ENCODE results near the gene ARL8A. TPM values are rescaled to one million over a fixed set of nuclear protein-coding genes. Genes with fewer than 3 reads are reported as not detected.

Gene ARL8A
- total RNA-seq (2021; ENCODE audit: unreplicated experiment) (45.6 TPM), Bru-seq, nascent RNA (percentile 60 among the genes with signal in this experiment), BruChase-seq, experiment 1, labeled RNA remaining after a 6-hour chase (percentile 70 among the genes with signal in this experiment), BruChase-seq, experiment 2, labeled RNA remaining after a 2-hour chase (percentile 67 among the genes with signal in this experiment)
- polyA plus RNA-seq (2012), result 35.2 and 36.4 TPM in 2 replicates
- long read RNA-seq, transcript ARL8A-201 (7 exons, 1,793 nt), result major isoform, 35 of 50 reads
- long read RNA-seq, partial matches to known transcripts, result 0 of 50 reads
- long read RNA-seq, other reads (novel, unspliced or antisense), result 15 of 50 reads

GRCh38 chr1:202144402-202145067 lies at the start of gene ARL8A:
ARL8A (minus strand) TSS chr1:202144737; CDS start chr1:202144572, 165 bp downstream.
- Histone ChIP-seq H2AFZ (ENCODE audit: low read depth, low read length, poor library complexity, severe bottlenecking) (peak within 1 kb of the TSS; percentile 4), H3K79me2 (ENCODE audit: insufficient read depth, low read length) (peaks cover 42% of the 10 kb centered on the region), H4K20me1 (ENCODE audit: insufficient read depth) (no peaks in the 10 kb centered on the region), H3K4me2 (ENCODE audit: low read length) (peak within 1 kb of the TSS; percentile 95), H3K4me3 (replicated peaks in 1 of 2; ENCODE audit: low read depth in 1 of 2, low read length in 2 of 2) (peak within 1 kb of the TSS; percentile 77), H3K4me1 (ENCODE audit: control insufficient read depth in 1 of 2, insufficient read depth in 2 of 2, low read length in 2 of 2) (peaks cover 5 to 20% of the 10 kb centered on the region in 2 experiments; a peak in 3 of 4 replicates), H3K9me3 (ENCODE audit: control insufficient read depth in 1 of 2, insufficient read depth in 1 of 2, low read depth in 1 of 2, low read length in 2 of 2) (no peaks in the 10 kb centered on the region), H3K9me2 (ENCODE audit: insufficient read depth) (no peaks in the 10 kb centered on the region), H3K27ac (ENCODE audit: low read depth, low read length) (peak within 1 kb of the TSS; percentile 86), H3K36me3 (ENCODE audit: control insufficient read depth in 1 of 2, insufficient read depth in 2 of 2, low read length in 2 of 2) (no peaks in the 10 kb centered on the region), H3K9ac (ENCODE audit: low read length) (peak within 1 kb of the TSS; percentile 83), H3K27me3 (ENCODE audit: insufficient read depth, low read length) (no peaks in the 10 kb centered on the region)
- RAD21 ChIA-PET (ENCODE audit: low non-redundant PET in 1 of 2, low total read pairs in 2 of 2, uncharacterized antibody in 2 of 2, unreplicated experiment in 2 of 2), result no interaction called here
- intact Hi-C loops (cut with micrococcal nuclease), result no loop called here
- CTCF ChIA-PET, result interaction anchor here (1.0 to 1.6 kb wide), 2 partner anchors 9 to 10 kb away, joined by 3 to 5 read pairs; no protein-coding TSS in a partner anchor
- no TSS peak for BruUV-seq (replicated peaks)
- POLR2A ChIA-PET, result no interaction called here
- DNase-seq (ENCODE audit: low read depth, low spot score) (no peak), ATAC-seq (peak; percentile 84)
- TF ChIP-seq CEBPB (IDR thresholded peaks at IDR 0.05; ENCODE audit: low read depth) (no peak), SIN3A (IDR thresholded peaks at IDR 0.05; ENCODE audit: low read depth) (no peak), POLR2AphosphoS5 (IDR thresholded peaks at IDR 0.05; ENCODE audit: low read depth, low read length) (peak; percentile 74; the same call in 1 of the 2 replicates), FOSL1 (IDR thresholded peaks at IDR 0.05; ENCODE audit: low read depth) (no peak), POLR2A (IDR thresholded peaks at IDR 0.05; ENCODE audit: borderline replicate concordance, extremely low read depth, insufficient read depth, insufficient read length) (no peak), REST (IDR thresholded peaks at IDR 0.05; ENCODE audit: low read depth) (no peak), ATF3 (IDR thresholded peaks at IDR 0.05) (no peak), EGR1 (IDR thresholded peaks at IDR 0.05; ENCODE audit: low read depth) (no peak), ZBTB33 (IDR thresholded peaks at IDR 0.05; ENCODE audit: extremely low read depth, insufficient replicate concordance, low read length) (peak; percentile 8), TCF7L2 (IDR thresholded peaks at IDR 0.05; ENCODE audit: borderline replicate concordance, extremely low read depth, insufficient read depth, insufficient read length) (no peak), CTCF (IDR thresholded peaks at IDR 0.05 in 2 of 3, conservative IDR thresholded peaks at IDR 0.05 in 1 of 3; ENCODE audit: borderline replicate concordance in 1 of 3, insufficient read depth in 1 of 3, low read depth in 2 of 3, low read length in 2 of 3) (no peak), YY1 (IDR thresholded peaks at IDR 0.05; ENCODE audit: extremely low read depth, insufficient replicate concordance, low read depth, low read length) (peak; percentile 39), JUND (IDR thresholded peaks at IDR 0.05) (no peak), SP1 (IDR thresholded peaks at IDR 0.05; ENCODE audit: low read depth) (no peak), MAX (IDR thresholded peaks at IDR 0.05) (peak; percentile 44; the same call in 1 of the 2 replicates), CBX3 (IDR thresholded peaks at IDR 0.05; ENCODE audit: low read depth) (no peak), EZH2 (IDR thresholded peaks at IDR 0.05) (no peak), EZH2phosphoT487 (IDR thresholded peaks at IDR 0.05; ENCODE audit: borderline replicate concordance) (no peak)
